Thyroid gland (tissue), 4 donors: Measurements from ENCODE around the gene RB1. TPM values are rescaled to one million over a fixed set of nuclear protein-coding genes. Genes with fewer than 3 reads are reported as not detected.
"Not testable (repeated sequence)": the region's sequence is repeated elsewhere in the genome, so short reads cannot be mapped to it uniquely, and the experiment has no call there.

Experiments
- DNase-seq, 2 donors: peaks; one replicate each; pipeline ENCODE4 v3.0.0-alpha.2; 2019
- H3K27ac ChIP-seq, 3 donors: fragments of 200-600 bp; sonication (generic); 1 replicate in 2 of 3; 2 replicates in 1 of 3; pipeline ENCODE4 v1.5.1; 2016 to 2019; ENCODE audit warnings: mild to moderate bottlenecking in 1 of 3, moderate library complexity in 1 of 3
- H3K27me3 ChIP-seq: fragments of 200-600 bp; sonication (generic); one replicate; pipeline ENCODE4 v1.5.1; 2019
- H3K36me3 ChIP-seq, 2 donors: fragments of 200-600 bp; sonication (generic); one replicate each; pipeline ENCODE4 v1.5.1; 2016 to 2019
- H3K4me1 ChIP-seq, 2 donors: fragments of 200-600 bp; sonication (generic); one replicate each; pipeline ENCODE4 v1.5.1; 2017 to 2019
- H3K4me3 ChIP-seq, 3 donors: fragments of 200-600 bp; sonication (generic); replicated peaks in 1 of 3; 1 replicate in 2 of 3; 2 replicates in 1 of 3; pipeline ENCODE4 v1.5.1; 2016; ENCODE audit warnings: mild to moderate bottlenecking in 1 of 3
- H3K9me3 ChIP-seq: fragments of 200-600 bp; sonication (generic); one replicate; pipeline ENCODE4 v1.5.1; 2017
- POLR2A ChIP-seq, 2 donors: fragments of 450-650 bp; IDR thresholded peaks; one replicate each; pipeline ENCODE4 v1.6.1; 2017; ENCODE audit warnings: antibody characterized with exemption in 2 of 2, mild to moderate bottlenecking in 2 of 2, moderate library complexity in 1 of 2
- WGBS, 2 donors: methylation state at CpG; one replicate each; pipeline ENCODE4 v1.1.5; 2017; 5-methylcytosine and 5-hydroxymethylcytosine counted together
- intact Hi-C: fragments of 100-400 bp; cut with DNase I; formaldehyde crosslinking; loops from one replicate; pipeline ENCODE4 v1.15.1; 2023
- total RNA-seq, 4 donors: library from RNA; depleted of rRNA; stranded (reverse); fragments of >200 nt; gene quantifications; one replicate each; pipeline ENCODE4 v1.2.3, GENCODE V29; 2016
- TF ChIP-seq, protein P1 (sequence below), 6 experiments: fragments of 200-600 bp in 3 of 6; fragments of 450-650 bp in 3 of 6; sonication (generic) in 3 of 6; IDR thresholded peaks; one replicate each; pipeline ENCODE4 v1.5.1; 2016 to 2019; ENCODE audit warnings: antibody characterized with exemption in 6 of 6, mild to moderate bottlenecking in 2 of 6, inconsistent platforms in 1 of 6, moderate library complexity in 1 of 6

RB1 gene
- total RNA-seq, 4 donors from 2014 or later: 38.5 to 62.1 (median 41.8) TPM

DNA sequence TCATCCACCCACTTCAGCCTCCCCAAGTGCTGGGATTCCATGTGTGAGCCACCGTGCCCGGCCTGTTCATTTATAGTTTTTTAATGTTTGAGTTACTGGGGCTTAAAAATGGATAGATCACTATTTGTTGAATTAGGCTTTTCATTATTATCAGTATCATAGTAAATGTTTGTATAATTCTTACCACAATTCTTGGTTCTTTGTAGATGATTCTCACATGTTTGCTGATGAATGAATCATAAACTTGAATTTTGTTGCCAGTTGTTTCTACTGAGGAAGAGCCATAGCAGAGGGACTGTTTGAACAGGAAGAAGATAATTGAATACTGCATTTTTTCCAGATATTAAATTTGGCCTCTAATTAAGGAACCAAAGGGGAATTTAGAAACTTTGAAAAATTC is 112.0 kb downstream of the RB1 start:
- intact Hi-C loops: loop anchor here (10.0 kb wide), 1 partner anchor 119 kb away; the partner anchor contains the start of gene RCBTB2
- H3K27ac ChIP-seq: no peak overlapping the region
- DNase-seq: no peak
- H3K36me3 ChIP-seq: no peaks in the 10 kb centered on the region
- WGBS, 2 donors: 90 to 91% methylated on average over 2 of the region's 2 CpGs
- H3K4me3 ChIP-seq: no peak overlapping the region
- peaks cover 10 to 11% of the 10 kb centered on the region in 2 donors for H3K4me1 ChIP-seq
- H3K9me3 ChIP-seq: no peaks in the 10 kb centered on the region
- H3K27me3 ChIP-seq: no peaks in the 10 kb centered on the region
- TF ChIP-seq, protein P1, sequence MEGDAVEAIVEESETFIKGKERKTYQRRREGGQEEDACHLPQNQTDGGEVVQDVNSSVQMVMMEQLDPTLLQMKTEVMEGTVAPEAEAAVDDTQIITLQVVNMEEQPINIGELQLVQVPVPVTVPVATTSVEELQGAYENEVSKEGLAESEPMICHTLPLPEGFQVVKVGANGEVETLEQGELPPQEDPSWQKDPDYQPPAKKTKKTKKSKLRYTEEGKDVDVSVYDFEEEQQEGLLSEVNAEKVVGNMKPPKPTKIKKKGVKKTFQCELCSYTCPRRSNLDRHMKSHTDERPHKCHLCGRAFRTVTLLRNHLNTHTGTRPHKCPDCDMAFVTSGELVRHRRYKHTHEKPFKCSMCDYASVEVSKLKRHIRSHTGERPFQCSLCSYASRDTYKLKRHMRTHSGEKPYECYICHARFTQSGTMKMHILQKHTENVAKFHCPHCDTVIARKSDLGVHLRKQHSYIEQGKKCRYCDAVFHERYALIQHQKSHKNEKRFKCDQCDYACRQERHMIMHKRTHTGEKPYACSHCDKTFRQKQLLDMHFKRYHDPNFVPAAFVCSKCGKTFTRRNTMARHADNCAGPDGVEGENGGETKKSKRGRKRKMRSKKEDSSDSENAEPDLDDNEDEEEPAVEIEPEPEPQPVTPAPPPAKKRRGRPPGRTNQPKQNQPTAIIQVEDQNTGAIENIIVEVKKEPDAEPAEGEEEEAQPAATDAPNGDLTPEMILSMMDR (IDR thresholded peaks at IDR 0.05): no peak
- no peak for TF ChIP-seq POLR2A (IDR thresholded peaks at IDR 0.05)

DNA sequence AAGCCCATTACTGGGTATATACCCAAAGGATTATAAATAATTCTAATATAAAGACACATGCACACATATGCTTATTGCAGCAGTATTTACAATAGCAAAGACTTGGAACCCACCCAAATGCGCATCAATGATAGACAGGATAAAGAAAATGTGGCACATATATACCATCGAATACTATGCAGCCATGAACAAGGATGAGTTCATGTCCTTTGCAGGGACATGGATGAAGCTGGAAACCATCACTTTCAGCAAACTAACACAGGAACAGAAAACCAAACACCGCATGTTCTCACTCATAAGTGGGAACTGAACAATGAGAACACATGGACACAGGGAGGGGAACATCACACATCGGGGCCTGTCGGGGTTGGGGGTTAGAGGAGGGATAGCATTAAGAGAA is 118.5 kb downstream of the RB1 start:
- H3K27ac ChIP-seq, H3K36me3 ChIP-seq, H3K27me3 ChIP-seq, H3K9me3 ChIP-seq, H3K4me1 ChIP-seq, H3K4me3 ChIP-seq, DNase-seq, intact Hi-C loops: not testable (repeated sequence)
- 96 to 99% methylated on average over 5 of the region's 5 CpGs for WGBS, 2 donors

DNA sequence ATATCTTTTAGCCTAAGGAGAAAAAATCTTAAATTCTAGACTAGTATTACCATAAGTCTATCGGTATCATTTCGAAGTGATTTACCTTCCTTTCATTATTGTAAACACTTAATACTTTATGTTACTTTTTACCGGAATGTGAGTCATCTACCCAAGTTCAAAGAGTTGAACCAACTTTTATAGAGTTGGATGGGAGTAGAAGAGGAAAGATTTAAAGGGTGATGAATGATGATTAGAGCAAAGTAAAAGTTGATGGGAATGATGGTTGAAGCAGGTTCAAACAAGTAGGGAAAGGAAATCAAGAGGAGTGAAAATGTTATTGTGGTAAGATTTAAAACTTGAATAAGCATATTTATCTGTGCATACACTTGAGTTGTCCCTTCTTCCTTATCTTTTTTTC is 120.7 kb downstream of the RB1 start:
- intact Hi-C loops: no loop called here
- no peaks in the 10 kb centered on the region for H3K4me1 ChIP-seq
- WGBS, 2 donors: 96 to 98% methylated on average over 3 of the region's 3 CpGs
- no peaks in the 10 kb centered on the region for H3K27me3 ChIP-seq
- no peaks in the 10 kb centered on the region for H3K36me3 ChIP-seq
- no peak overlapping the region for H3K27ac ChIP-seq
- H3K4me3 ChIP-seq: no peak overlapping the region
- DNase-seq: no peak
- TF ChIP-seq, protein P1 (IDR thresholded peaks at IDR 0.05): no peak
- TF ChIP-seq POLR2A (IDR thresholded peaks at IDR 0.05): no peak
- H3K9me3 ChIP-seq: no peaks in the 10 kb centered on the region

DNA sequence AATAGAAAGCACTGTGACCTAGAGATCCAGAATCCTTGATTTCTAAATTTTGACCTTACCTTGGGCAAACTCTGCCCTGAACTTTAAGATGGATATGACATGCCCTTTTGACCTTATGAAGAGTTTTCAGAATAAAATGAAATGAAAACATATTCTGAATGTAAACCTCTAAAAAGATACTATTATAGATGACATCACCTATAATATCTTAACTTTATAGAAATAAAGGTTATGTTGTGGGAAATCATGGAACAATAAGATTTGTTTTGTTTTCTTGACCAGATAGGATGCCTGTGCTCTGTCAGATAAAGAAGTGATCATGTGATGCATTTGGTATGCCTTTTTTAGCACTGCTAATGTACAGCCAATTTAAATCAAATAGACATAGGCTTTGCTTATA is 122.5 kb downstream of the RB1 start:
- TF ChIP-seq POLR2A (IDR thresholded peaks at IDR 0.05): no peak
- TF ChIP-seq, protein P1 (IDR thresholded peaks at IDR 0.05): no peak
- Histone ChIP-seq H3K4me3 (no peak overlapping the region), H3K4me1 (peaks cover 3 to 4% of the 10 kb centered on the region in 2 donors), H3K27me3 (no peaks in the 10 kb centered on the region), H3K27ac (no peak overlapping the region), H3K36me3 (no peaks in the 10 kb centered on the region), H3K9me3 (no peaks in the 10 kb centered on the region)
- DNase-seq: no peak
- intact Hi-C loops: no loop called here

DNA sequence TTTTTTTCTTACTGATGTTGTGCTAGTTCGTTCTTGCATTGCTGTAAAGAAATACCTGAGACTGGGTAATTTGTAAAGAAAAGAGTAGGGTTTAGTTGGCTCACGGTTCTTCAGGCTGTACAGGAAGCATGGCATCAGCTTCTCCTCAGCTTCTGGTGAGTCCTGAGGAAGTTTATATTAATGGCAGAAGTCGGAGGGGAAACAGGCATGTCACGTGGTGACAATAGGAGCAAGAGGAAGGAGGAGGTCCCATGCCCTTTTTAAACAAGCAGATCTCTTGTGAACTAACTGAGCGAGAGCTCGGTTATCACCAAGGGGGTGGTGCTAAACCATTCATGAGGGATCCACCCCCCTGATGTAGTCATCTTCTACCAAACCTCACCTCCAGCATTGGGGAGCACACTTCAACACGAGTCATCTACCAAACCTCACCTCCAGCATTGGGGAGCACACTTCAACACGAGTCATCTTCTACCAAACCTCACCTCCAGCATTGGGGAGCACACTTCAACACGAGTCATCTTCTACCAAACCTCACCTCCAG is 123.3 kb downstream of the RB1 start:
- WGBS, 2 donors: 80 to 90% methylated on average over 8 of the region's 9 CpGs
- intact Hi-C loops, H3K9me3 ChIP-seq, DNase-seq, H3K27ac ChIP-seq, H3K4me3 ChIP-seq, H3K27me3 ChIP-seq, H3K36me3 ChIP-seq: not testable (repeated sequence)
- H3K4me1 ChIP-seq: peaks cover 10 to 12% of the 10 kb centered on the region in 2 donors

DNA sequence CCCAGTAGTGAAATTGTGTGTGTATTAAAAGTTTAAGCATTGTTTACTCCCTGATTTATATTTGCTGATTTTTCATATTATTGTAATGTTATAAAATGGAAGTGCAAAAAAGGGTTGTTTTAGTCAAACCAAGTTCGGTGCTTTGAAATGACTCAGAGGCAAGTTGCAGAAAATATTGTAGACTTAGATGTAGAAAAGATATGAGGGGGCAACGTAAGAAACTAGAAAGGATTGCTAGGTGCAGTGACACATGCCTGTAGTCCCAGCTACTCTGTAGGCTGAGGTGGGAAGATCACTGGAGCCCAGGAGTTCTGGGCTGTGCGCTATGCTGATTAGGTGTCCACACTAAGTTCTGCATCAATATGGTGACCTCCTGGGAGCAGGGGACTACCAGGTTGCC is 125.5 kb downstream of the RB1 start:
- no peaks in the 10 kb centered on the region for H3K27me3 ChIP-seq
- H3K4me3 ChIP-seq: no peak overlapping the region
- intact Hi-C loops: no loop called here
- H3K27ac ChIP-seq: no peak overlapping the region
- no peaks in the 10 kb centered on the region for H3K9me3 ChIP-seq
- no peak for TF ChIP-seq POLR2A (IDR thresholded peaks at IDR 0.05)
- TF ChIP-seq, protein P1 (IDR thresholded peaks at IDR 0.05): no peak
- 92 to 97% methylated on average over 3 of the region's 3 CpGs for WGBS, 2 donors
- DNase-seq: no peak
- peaks cover 22 to 23% of the 10 kb centered on the region in 2 donors for H3K4me1 ChIP-seq
- no peaks in the 10 kb centered on the region for H3K36me3 ChIP-seq
